PC-9 (cell line): Measurements from ENCODE around the gene SOX2.

Experiments used
- CTCF ChIP-seq: fragments of 200-600 bp; sonication (generic); conservative IDR thresholded peaks from 2 replicates; pipeline ENCODE4 v1.6.1; 2017; ENCODE audit warnings: mixed run types, antibody characterized with exemption, mild to moderate bottlenecking, moderate library complexity
- EZH2 ChIP-seq: fragments of 200-600 bp; sonication (generic); IDR thresholded peaks from 2 replicates; pipeline ENCODE4 v1.8.0; 2017; ENCODE audit warnings: antibody characterized with exemption, low read depth

- TF ChIP-seq EZH2 (no peak), CTCF (no peak)
These were observed 7.9 kb upstream of the SOX2 start for GRCh38 chr3:181703601-181704420.
